Measurements from ENCODE around the gene JARID2.

The JARID2 gene

GRCh38 chr6:15495375-15495901, 249.6 kb downstream of the JARID2 start:
- Histone ChIP-seq H3K27ac (ENCODE audit: low read depth, low read length) (no peak overlapping the region), H3K9me2 (replicated peaks; ENCODE audit: insufficient read depth, low read length) (no peaks in the 10 kb centered on the region), H3K9ac (ENCODE audit: low read length) (no peak overlapping the region), H3K79me2 (ENCODE audit: insufficient read depth, low read length) (no peaks in the 10 kb centered on the region), H3K27me3 (ENCODE audit: low read length) (no peaks in the 10 kb centered on the region), H2AFZ (ENCODE audit: low read depth, low read length, severe bottlenecking) (no peak overlapping the region), H4K20me1 (ENCODE audit: low read depth, low read length) (no peaks in the 10 kb centered on the region), H3K4me3 (ENCODE audit: insufficient read depth, low read length, poor library complexity, severe bottlenecking) (no peak overlapping the region), H3K9me3 (ENCODE audit: insufficient read depth, low read length) (no peaks in the 10 kb centered on the region), H3K4me2 (ENCODE audit: low read depth, low read length, poor library complexity, severe bottlenecking) (no peak overlapping the region), H3K36me3 (ENCODE audit: low read length) (no peaks in the 10 kb centered on the region), H3F3A (ENCODE audit: insufficient read depth) (no peaks in the 10 kb centered on the region)
- TF ChIP-seq EZH2phosphoT487 (conservative IDR thresholded peaks at IDR 0.05; ENCODE audit: low read length) (no peak), CTCF (IDR thresholded peaks at IDR 0.05; ENCODE audit: insufficient read depth, low read length, poor library complexity, severe bottlenecking) (no peak)

- no peak overlapping the region for H3K27ac ChIP-seq (ENCODE audit: low read depth, low read length)
- no peak for TF ChIP-seq CTCF (IDR thresholded peaks at IDR 0.05; ENCODE audit: insufficient read depth, low read length, poor library complexity, severe bottlenecking)
- H3K36me3 ChIP-seq (ENCODE audit: low read length): no peaks in the 10 kb centered on the region
- H3K9ac ChIP-seq (ENCODE audit: low read length): no peak overlapping the region
- H3K9me2 ChIP-seq (replicated peaks; ENCODE audit: insufficient read depth, low read length): no peaks in the 10 kb centered on the region
- H3K27me3 ChIP-seq (ENCODE audit: low read length): no peaks in the 10 kb centered on the region
- no peaks in the 10 kb centered on the region for H4K20me1 ChIP-seq (ENCODE audit: low read depth, low read length)
- no peaks in the 10 kb centered on the region for H3F3A ChIP-seq (ENCODE audit: insufficient read depth)
- no peak overlapping the region for H3K4me3 ChIP-seq (ENCODE audit: insufficient read depth, low read length, poor library complexity, severe bottlenecking)
- no peak overlapping the region for H3K4me2 ChIP-seq (ENCODE audit: low read depth, low read length, poor library complexity, severe bottlenecking)
- H3K79me2 ChIP-seq (ENCODE audit: insufficient read depth, low read length): no peaks in the 10 kb centered on the region
- H3K9me3 ChIP-seq (ENCODE audit: insufficient read depth, low read length): no peaks in the 10 kb centered on the region
- no peak overlapping the region for H2AFZ ChIP-seq (ENCODE audit: low read depth, low read length, severe bottlenecking)
These were observed 250.7 kb downstream of the JARID2 start for GRCh38 chr6:15496345-15497131.

GRCh38 chr6:15498640-15499039, 252.8 kb downstream of the JARID2 start:
- Histone ChIP-seq H3K36me3 (ENCODE audit: low read length) (no peaks in the 10 kb centered on the region), H2AFZ (ENCODE audit: low read depth, low read length, severe bottlenecking) (no peak overlapping the region), H3K79me2 (ENCODE audit: insufficient read depth, low read length) (no peaks in the 10 kb centered on the region), H3K4me3 (ENCODE audit: insufficient read depth, low read length, poor library complexity, severe bottlenecking) (no peak overlapping the region), H4K20me1 (ENCODE audit: low read depth, low read length) (no peaks in the 10 kb centered on the region), H3K9ac (ENCODE audit: low read length) (no peak overlapping the region), H3K4me2 (ENCODE audit: low read depth, low read length, poor library complexity, severe bottlenecking) (no peak overlapping the region), H3K27ac (ENCODE audit: low read depth, low read length) (no peak overlapping the region), H3K9me3 (ENCODE audit: insufficient read depth, low read length) (no peaks in the 10 kb centered on the region), H3F3A (ENCODE audit: insufficient read depth) (no peaks in the 10 kb centered on the region), H3K9me2 (replicated peaks; ENCODE audit: insufficient read depth, low read length) (no peaks in the 10 kb centered on the region), H3K27me3 (ENCODE audit: low read length) (no peaks in the 10 kb centered on the region)
- TF ChIP-seq EZH2phosphoT487 (conservative IDR thresholded peaks at IDR 0.05; ENCODE audit: low read length): no peak
- no peak for TF ChIP-seq CTCF (IDR thresholded peaks at IDR 0.05; ENCODE audit: insufficient read depth, low read length, poor library complexity, severe bottlenecking)

All from SU-DHL-6 (cell line).